Parathyroid adenoma (tissue), 2 donors: Measurements from ENCODE around the gene IVD.

Experiments used
- H2AFZ ChIP-seq: fragments of 300-600 bp; sonication (generic); one replicate; pipeline ENCODE4 v1.7.0; 2017; ENCODE audit warnings: antibody characterized with exemption, mild to moderate bottlenecking
- H3K27ac ChIP-seq: fragments of 300-600 bp; sonication (generic); one replicate; pipeline ENCODE4 v1.7.0; 2017
- H3K27me3 ChIP-seq: fragments of 300-600 bp; sonication (generic); one replicate; pipeline ENCODE4 v1.7.0; 2017; ENCODE audit warnings: low read length; ENCODE audit not compliant: control insufficient read depth, insufficient read depth
- H3K36me3 ChIP-seq: fragments of 300-600 bp; sonication (generic); one replicate; pipeline ENCODE4 v1.7.0; 2017; ENCODE audit warnings: low read length; ENCODE audit not compliant: control insufficient read depth, insufficient read depth
- H3K4me1 ChIP-seq: fragments of 300-600 bp; sonication (generic); one replicate; pipeline ENCODE4 v1.7.0; 2017; ENCODE audit warnings: control low read depth
- H3K4me2 ChIP-seq: fragments of 300-600 bp; sonication (generic); one replicate; pipeline ENCODE4 v1.7.0; 2017; ENCODE audit warnings: low read length
- H3K4me3 ChIP-seq: fragments of 300-600 bp; sonication (generic); one replicate; pipeline ENCODE4 v1.7.0; 2017; ENCODE audit warnings: low read depth, low read length
- H3K79me2 ChIP-seq: fragments of 300-600 bp; sonication (generic); one replicate; pipeline ENCODE4 v1.7.0; 2017; ENCODE audit warnings: control low read depth
- H3K9ac ChIP-seq: fragments of 300-600 bp; sonication (generic); one replicate; pipeline ENCODE4 v1.7.0; 2017; ENCODE audit warnings: mild to moderate bottlenecking
- H3K9me3 ChIP-seq: fragments of 300-600 bp; sonication (generic); one replicate; pipeline ENCODE4 v1.7.0; 2017; ENCODE audit warnings: low read length; ENCODE audit not compliant: control insufficient read depth
- TF ChIP-seq, protein P1 (sequence below): fragments of 300-600 bp; sonication (generic); IDR thresholded peaks from one replicate; pipeline ENCODE4 v1.7.0; 2017; ENCODE audit warnings: antibody characterized with exemption, mild to moderate bottlenecking
- donor health status: primary hyperparathyroidism.

The IVD gene

DNA sequence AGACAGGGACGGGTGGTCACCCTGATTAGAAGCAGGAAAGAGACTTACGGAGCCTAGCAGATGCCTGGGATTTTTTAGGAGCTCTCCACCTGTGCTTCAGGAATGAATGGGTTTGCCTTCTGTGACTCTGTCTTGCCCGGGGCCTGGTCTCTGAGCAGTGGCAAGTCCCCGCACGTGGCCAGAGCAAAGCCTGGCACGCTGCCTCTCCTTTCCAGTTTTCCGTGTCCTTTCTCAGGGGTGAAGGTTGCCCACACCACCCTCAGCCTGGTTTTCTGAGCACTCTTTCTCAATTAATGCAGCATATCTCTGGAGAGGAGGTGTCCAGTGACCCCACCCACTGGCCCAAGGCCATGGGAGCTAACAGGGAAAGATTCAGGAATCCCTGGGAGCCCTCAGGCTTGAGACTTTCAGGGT is 50.7 kb downstream of the IVD start:
- H3K4me2 ChIP-seq: no peak overlapping the region
- no peak overlapping the region for H3K4me3 ChIP-seq
- no peaks in the 10 kb centered on the region for H3K9me3 ChIP-seq
- no peak overlapping the region for H3K9ac ChIP-seq
- no peaks in the 10 kb centered on the region for H3K27me3 ChIP-seq
- no peak overlapping the region for H2AFZ ChIP-seq
- no peaks in the 10 kb centered on the region for H3K36me3 ChIP-seq
- TF ChIP-seq, protein P1, sequence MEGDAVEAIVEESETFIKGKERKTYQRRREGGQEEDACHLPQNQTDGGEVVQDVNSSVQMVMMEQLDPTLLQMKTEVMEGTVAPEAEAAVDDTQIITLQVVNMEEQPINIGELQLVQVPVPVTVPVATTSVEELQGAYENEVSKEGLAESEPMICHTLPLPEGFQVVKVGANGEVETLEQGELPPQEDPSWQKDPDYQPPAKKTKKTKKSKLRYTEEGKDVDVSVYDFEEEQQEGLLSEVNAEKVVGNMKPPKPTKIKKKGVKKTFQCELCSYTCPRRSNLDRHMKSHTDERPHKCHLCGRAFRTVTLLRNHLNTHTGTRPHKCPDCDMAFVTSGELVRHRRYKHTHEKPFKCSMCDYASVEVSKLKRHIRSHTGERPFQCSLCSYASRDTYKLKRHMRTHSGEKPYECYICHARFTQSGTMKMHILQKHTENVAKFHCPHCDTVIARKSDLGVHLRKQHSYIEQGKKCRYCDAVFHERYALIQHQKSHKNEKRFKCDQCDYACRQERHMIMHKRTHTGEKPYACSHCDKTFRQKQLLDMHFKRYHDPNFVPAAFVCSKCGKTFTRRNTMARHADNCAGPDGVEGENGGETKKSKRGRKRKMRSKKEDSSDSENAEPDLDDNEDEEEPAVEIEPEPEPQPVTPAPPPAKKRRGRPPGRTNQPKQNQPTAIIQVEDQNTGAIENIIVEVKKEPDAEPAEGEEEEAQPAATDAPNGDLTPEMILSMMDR: no peak
- H3K4me1 ChIP-seq: no peaks in the 10 kb centered on the region
- peaks cover 6% of the 10 kb centered on the region for H3K79me2 ChIP-seq
- no peak overlapping the region for H3K27ac ChIP-seq

DNA sequence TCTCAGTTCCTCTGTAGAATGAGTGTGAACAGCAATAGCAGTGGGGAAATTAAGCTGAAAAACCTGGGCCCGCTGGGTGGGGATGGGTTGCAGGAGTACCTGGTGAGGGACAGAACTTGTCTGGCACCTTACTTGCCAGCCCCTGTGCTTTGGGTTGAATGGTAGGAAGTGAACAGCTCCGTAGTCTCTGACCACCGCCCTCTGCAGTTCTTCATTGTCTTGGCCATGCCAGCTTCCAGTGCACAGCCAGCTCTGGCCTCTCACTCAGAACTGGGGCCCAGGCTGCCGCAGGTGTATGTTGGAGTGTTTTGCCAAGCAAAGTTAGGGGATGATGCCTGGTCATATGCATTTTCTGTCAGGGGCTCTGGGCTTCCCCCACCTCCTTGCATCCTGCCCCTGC is 51.1 kb downstream of the IVD start:
- Histone ChIP-seq H3K9ac (no peak overlapping the region), H3K27me3 (no peaks in the 10 kb centered on the region), H2AFZ (no peak overlapping the region), H3K36me3 (no peaks in the 10 kb centered on the region), H3K4me3 (no peak overlapping the region), H3K79me2 (peaks cover 6% of the 10 kb centered on the region), H3K4me1 (no peaks in the 10 kb centered on the region), H3K4me2 (no peak overlapping the region), H3K27ac (no peak overlapping the region), H3K9me3 (no peaks in the 10 kb centered on the region)
- TF ChIP-seq, protein P1: no peak

DNA sequence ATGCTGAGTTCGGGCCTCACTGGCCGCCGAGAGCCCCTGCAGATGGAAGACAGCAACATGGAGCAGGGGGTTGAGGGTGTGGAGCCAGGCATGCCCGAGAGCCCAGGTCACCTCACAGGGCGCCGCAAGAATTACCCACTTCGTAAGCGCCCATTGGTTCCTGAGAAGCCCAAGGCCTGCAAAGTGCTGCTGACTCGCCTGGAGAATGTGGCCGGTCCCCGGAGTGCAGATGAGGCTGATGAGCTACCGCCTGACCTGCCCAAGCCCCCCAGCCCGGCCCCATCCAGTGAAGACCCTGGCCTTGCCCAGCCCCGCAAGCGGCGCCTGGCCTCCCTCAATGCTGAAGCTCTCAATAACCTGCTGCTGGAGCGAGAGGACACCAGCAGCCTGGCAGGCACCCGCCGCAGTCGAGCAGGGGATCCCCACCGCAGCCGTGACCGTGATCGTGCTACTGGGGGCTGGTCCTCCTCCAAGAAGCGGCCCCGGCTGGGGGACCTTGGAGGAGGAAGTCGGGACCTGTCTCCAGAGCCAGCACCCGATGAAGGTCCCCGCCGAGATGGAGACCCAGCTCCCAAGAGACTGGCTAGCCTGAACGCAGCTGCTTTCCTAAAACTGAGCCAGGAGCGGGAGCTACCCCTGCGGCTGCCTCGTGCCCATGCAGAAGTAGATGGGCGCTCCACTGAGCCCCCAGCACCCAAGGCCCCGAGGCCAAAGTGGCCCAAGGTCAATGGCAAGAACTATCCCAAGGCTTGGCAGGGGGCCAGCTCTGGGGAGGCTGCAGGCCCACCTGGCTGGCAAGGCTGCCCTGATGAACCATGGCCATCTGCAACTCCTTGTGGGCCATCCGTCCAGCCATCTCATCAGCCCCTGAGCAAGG is 53.1 kb downstream of the IVD start:
- no peaks in the 10 kb centered on the region for H3K9me3 ChIP-seq
- H3K27ac ChIP-seq: no peak overlapping the region
- H3K4me2 ChIP-seq: no peak overlapping the region
- peaks cover 6% of the 10 kb centered on the region for H3K79me2 ChIP-seq
- H3K36me3 ChIP-seq: no peaks in the 10 kb centered on the region
- no peak overlapping the region for H2AFZ ChIP-seq
- no peak overlapping the region for H3K9ac ChIP-seq
- H3K27me3 ChIP-seq: no peaks in the 10 kb centered on the region
- no peak overlapping the region for H3K4me3 ChIP-seq
- TF ChIP-seq, protein P1: no peak
- no peaks in the 10 kb centered on the region for H3K4me1 ChIP-seq

DNA sequence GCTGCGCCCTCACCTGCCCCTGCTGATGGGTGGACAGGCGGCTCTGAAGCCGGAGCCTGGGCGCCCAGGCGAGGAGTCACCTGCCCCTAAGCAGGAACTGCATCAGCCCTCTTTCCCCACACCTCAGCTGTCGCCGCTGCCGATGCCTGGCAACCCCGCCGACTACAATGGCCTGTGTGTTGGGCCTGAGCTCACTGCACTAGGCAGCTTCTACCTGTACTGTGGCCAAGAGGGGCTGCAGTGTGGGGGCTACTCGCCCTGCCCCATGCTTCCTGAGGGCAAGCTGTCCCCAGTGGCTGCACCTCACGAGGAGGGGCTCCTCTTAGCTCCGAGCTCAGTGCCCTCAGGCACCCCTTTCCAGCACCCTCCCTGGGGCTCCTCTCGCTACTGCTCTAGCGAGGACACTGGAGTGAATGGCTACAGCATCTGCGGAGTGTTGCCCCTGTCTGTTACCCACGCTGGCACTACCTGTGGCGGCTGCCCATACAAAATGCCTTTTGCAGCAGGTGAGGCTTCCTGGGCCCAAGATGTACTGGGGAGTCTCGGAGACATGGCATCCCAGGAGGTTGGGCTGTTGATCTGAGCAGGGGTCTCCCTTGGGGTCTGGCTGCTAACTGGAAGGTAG is 53.9 kb downstream of the IVD start:
- TF ChIP-seq, protein P1: no peak
- Histone ChIP-seq H3K27me3 (no peaks in the 10 kb centered on the region), H3K4me2 (no peak overlapping the region), H3K27ac (no peak overlapping the region), H3K36me3 (no peaks in the 10 kb centered on the region), H3K4me3 (no peak overlapping the region), H3K79me2 (peaks cover 6% of the 10 kb centered on the region), H3K9me3 (no peaks in the 10 kb centered on the region), H2AFZ (no peak overlapping the region), H3K9ac (no peak overlapping the region), H3K4me1 (no peaks in the 10 kb centered on the region)
